NCI-H82 treated with DMSO at 0.1 percent for 48 hours (cell line): Measurements from ENCODE around the gene SCYGR2.

ENCODE experiments used
- DNase-seq: peaks from one replicate; lab custom pipeline; 2025; ENCODE audit not compliant: unreplicated experiment; lab: John Stamatoyannopoulos, UW

SCYGR2 gene

DNA sequence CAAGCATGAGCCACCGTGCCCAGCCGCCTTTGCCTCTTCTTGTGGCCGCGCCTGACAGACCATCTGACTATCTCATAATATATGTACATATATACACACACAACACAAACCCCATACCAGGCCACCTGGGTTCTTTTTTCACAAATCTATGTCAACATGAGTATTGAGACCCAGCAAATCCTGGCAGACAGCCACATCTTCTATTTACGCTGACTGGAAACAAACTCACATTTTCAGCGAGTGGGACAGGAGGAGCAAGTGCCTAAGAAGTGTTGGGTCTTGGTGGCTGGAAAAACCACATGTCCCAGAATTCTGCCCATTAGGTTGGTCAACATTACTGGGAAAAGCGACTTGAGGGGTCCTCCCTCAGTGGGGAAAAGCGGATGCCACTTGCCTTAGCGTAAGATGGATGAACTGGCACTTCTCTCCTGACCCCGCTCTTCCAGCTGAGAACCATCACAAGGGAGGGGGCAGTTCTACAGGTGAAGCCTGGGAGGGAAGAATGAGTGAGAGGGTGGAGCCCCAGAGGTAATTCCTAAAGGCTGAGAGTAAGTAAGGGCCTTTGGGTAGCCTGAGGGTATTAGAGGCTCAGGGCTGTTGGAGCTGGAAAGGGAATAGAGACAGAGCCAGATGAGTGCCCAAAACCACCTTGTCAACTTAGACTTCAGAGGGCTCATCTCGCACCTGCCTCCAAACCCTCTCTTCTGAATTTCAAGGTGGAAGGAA, 14.0 kb downstream of the SCYGR2 start:
- no peak for DNase-seq

DNA sequence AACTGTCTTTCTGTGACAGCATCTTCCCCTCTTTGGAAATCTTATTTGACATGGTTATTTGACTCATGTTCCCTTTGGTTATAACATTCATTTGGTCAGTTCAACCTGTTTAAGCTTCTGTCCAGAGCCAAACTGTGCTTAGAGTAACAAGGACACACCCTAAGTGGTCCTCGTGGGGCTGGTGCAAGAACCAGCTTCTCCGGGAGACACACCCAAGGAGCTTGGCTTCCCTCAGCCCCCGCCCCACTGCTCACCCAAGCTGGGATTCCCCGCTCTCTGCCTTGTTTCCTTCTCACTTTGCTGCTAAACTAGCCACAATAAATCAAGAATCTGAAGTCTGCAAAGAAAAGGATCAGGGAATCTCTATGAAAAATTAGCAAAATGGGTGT, 14.6 kb downstream of the SCYGR2 start:
- no peak for DNase-seq

DNA sequence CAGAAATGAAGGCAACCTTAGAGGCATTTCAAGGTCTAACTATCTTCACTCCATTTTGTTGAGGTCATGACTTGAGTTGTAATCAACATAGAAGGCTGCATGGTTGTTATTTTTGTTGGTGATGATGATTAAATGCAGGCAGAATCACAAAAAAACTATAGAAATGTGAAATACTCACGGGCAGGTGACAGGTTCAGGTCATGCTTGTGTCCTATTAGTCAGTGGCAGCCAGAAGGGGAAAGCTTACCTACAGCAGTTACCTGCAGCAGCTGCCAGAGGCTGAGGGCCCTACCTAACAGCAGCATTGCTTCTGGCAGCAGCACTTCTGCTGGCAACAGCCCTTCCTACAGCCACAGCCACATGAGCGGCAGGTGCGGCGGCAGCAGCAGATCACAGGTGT, 15.6 kb downstream of the SCYGR2 start:
- no peak for DNase-seq

DNA sequence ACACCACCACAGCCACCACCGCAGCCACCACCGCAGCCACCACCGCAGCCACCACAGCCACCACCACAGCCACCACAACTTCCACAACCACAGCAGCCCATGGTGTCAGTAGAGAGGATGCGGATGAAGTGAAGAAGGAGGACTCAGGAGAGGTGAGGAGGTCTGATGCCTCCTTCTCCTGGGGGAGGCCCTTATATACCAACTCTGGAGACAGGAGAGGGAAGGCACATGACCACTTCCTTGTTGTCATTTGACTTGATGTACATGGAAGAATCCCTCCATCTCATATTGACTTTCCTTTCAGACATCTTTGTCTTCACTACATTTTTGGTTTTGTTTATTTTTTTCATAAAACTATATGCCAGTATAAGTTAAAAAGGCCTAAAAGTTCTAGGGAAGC, 16.0 kb downstream of the SCYGR2 start, which contains the start of gene SCYGR3:
TSS of gene SCYGR3 (minus strand) at position 101 of the 400 bp plus-strand sequence. CDS start at position 101, 0 bp downstream.
- no peak for DNase-seq

DNA sequence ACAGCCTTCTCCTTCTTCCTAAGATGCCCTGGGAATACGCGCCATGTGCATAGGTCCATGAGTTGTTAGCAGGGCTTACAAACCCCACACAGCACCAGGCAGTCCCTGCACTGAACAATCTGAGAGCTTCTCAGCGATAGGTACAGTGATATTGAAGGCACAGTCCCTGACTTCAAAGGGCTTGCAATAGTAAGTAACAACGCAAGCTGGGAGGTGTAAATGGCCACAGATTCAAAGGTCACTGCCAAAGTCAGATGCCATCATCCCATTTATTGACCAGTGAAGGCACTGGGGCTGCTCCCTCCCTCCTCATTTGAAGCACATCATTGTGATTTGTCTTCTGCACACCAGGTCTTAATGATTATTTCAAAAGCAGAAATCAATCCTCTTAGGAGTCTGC, 16.5 kb downstream of the SCYGR2 start:
- no peak for DNase-seq

DNA sequence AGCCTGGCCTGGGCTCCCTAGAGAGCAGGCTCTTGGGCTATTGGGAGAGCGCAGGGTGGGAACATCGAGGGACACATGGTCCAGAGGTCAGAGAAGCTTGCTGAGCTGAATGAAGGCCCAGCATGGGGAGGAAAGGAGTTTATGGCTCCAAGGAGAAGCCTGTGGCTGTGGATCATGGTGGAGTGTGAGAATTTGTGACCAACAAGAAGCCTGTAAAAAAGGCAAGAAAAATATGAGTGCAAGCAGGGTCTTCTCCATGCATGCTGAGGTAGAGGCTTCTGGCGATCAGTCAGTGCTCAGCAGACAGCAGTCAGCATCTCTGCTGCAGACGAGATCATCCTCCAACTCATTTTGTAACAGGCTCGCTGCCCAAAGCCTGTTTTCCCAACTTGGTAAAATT, 17.2 kb downstream of the SCYGR2 start:
- DNase-seq: no peak

DNA sequence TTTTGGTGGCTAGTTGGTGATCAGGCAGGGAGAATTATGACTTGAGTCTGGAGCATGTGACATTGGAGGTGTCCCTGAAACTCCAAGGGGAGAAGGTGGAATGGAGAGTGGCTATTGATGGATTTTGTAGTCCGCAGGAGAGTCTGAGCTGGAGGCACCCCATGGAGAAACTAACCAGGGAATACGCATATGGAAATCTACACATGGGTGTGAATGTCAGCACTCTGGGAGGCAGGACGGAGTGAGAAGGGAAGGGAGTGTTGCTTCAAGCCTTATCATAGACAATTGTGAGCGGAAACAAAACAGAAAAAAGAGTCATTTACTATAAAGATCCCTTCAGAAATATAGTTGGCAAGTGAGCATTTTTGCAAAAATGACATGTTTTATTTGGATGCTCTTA, 17.9 kb downstream of the SCYGR2 start:
- no peak for DNase-seq

DNA sequence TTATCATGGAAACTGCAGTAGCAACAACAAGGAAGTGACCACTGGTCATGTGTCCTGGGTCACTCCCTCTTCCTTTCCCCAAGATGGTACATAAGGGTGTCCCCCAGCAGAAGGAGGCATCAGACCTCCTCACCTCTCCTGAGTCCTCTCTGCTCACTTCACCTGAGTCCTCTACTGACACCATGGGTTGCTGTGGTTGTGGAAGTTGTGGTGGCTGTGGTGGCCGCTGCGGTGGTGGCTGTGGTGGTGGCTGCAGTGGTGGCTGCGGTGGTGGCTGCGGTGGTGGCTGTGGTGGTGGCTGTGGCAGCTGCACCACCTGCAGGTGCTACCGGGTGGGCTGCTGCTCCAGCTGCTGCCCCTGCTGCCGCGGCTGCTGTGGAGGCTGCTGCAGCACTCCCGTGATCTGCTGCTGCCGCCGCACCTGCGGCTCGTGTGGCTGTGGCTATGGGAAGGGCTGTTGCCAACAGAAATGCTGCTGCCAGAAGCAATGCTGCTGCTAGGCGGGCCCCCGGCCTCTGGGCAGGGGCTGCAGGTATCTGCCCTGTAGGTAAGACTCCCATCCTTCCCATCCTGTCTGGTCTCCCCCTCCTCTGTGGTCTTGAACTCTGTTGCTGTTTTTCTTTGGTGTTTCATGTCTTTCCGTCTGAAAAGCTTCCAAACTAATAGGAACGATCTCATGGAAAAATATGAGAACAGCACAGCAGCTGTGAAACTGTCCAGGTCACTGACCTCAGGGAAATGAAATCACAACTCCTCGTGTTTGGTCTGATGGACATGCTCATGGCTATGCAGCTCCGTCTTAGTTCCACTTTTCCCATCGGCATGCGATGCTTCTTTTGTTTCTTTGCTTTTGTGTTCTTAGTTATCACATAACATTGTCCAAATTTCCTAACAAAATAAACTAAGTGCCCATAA, 18.9 kb downstream of the SCYGR2 start, which contains the start of gene SCYGR4:
TSS of gene SCYGR4 (plus strand) at position 183 of the 915 bp plus-strand sequence. CDS start at position 183, 0 bp downstream.
- DNase-seq: no peak

DNA sequence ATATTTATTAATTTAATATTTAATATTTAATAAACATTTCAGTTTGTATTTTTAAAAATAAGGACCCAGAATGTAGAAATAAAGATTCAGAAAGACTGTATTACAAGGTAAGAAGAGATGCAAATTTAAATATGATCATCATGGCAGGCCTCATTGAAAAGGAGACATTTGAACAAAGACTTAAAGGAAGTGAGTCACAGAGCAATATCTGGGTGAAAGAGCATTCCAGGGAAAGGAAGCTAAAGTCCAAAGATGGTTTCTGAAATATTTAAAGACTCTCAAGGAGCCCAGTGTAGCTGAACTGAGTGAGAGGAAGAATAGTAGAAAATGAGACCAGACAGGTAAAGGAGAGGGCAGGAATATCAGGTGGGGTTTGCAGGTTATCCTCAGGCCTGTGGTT, 24.5 kb downstream of the SCYGR2 start:
- no peak for DNase-seq

DNA sequence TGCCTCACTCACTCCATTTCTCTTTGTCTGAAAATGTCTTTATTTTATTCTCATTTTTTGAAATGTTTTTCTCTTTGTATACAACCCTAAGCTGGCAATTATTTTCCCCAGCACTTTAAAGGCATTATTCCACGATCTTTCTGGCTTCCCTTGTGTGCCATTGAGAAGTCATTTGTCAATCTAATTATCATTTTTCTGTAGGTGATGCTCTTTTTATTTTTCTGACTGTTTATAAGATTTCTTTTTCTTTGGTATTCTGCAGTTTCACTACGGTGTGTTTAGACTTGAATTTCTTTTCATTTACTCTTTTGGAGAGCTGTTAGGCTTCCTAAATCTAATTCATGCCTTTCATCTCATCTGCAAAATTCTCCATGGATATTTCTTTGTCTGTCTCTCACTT, 26.7 kb downstream of the SCYGR2 start:
- DNase-seq: no peak

DNA sequence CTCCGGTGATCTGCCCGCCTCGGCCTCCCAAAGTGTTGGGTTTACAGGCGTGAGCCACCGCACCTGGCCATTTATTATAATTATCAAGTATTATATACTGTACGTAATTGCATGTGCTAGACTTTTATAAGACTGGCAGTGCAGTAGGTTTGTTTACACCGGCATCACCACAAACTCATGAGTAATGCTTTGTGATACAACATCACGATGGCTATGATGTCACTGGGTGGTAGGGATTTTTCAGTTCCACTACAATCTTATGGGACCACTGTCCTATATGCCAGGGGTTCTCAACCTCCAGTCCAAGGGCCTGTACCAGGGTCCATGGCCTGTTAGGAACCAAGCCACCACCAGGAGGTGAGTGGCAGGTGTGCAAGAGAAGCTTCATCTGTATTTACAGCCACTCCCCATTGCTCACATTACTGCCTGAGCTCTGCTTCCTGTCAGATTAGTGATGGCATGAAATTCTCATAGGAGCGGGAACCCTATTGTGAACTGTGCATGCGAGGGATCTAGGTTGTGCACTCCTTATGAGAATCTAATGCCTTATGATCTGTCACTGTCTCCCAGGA, 28.0 kb downstream of the SCYGR2 start:
- no peak for DNase-seq

DNA sequence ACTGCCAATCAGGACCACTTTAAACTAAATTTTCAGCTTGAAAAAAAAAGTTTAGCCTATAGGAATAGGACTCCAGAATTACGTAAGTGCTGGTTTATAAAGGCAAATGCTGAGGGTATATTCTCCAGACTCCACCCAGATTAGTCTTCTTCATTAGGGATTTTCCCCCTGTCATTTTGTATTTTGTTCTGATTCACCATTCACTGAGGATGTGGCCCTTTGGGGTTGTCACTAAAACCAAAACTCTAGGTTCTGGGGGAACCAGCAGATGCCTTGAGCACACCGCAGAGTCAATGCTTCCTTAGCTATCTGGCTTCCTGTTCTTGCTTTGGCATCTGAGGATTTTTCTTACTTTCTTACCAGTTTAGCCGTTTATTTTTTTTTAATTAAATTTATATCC, 29.1 kb downstream of the SCYGR2 start:
- DNase-seq: no peak

DNA sequence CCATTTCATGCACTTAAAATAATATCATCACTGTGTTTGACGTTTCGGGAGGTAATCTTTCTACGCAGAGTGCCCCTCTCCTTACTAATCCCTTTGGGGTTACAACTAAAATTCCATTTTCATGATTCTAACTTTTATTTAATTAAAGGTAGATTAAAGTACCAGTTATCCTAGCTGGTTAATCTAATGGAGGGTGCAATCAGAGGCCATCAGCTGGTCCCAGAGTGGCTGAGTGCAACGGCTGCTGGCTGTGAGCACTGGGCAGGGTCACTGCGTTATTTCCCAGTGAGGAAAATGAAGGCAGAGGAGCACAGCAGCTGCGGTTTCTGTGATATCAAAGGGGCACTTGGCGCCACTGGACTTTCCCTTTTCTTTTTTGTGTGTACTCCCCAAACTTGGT, 30.7 kb downstream of the SCYGR2 start:
- DNase-seq: no peak

DNA sequence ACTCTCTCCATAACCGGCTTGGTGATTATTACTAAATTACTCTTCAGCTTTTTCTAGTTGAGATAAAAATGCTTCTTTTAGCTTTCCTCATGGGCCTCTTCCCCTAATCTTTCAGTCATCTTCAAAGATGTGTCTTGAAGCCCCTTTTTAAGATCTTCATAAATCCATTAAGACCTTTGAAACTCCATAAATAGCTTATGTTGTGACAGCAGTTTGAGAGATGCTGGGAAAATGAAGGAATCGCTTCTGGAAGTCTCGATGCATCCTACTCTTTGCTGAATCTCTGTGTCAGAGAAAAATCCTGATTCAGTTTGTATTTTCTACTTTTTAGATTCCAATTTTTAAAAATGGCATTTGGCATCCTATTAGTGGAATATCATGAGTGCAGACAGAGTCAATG, 31.6 kb downstream of the SCYGR2 start:
- no peak for DNase-seq

DNA sequence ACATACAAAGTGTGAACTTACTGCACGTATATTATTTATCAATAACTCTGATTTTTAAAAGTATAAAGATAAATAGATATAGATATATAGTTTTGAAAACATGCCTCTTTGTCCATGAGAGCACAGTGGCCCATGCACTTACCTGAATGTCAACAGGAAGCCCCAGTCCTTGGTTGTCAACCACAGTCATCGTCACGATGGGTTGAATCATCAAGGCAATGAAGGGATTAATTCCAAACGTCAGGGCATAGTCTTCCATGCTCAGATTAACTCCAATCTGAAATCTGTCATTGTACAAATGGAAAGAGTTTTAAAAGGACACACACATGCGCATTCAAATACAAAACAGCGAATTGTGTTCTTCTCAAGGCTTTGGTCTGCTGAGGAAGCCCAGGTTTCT, 34.1 kb downstream of the SCYGR2 start:
- no peak for DNase-seq

DNA sequence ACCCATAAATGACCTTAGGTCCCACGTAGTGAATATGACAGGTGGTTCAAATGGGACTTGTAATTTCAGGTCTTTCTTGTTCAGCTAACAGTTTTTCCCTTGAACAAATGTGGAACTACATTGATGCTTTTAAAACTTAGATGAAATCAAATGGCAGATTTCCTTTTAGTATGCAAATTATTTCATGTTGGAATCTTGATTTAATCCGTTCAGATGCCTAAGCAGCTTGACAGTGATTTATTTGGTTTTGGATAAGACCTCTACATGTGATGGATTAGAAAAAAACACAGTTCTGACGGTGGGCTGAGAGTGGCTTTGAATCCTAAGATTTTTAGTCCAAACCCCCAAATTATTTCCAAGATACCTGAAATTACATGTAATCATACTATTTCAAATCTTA, 35.5 kb downstream of the SCYGR2 start:
- no peak for DNase-seq

DNA sequence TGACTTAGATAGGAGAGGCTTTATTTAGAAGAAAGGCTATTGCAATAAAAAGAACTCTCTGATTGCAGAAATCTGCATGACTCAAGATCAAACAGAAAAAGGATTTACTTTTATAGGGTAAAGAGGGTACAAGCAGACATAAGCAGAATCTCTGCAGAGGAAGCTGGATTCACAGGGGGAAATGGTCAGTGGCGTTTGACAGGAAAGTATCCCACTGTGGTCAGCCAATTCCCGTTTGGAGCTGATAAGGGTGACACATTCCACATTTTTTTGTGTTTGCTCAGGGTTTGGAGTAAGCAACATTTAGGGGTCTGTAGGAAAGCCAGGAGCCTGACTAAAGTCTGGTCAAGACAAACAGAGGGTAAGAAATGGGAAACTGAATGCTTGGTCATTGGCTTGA, 44.0 kb downstream of the SCYGR2 start:
- DNase-seq: no peak

DNA sequence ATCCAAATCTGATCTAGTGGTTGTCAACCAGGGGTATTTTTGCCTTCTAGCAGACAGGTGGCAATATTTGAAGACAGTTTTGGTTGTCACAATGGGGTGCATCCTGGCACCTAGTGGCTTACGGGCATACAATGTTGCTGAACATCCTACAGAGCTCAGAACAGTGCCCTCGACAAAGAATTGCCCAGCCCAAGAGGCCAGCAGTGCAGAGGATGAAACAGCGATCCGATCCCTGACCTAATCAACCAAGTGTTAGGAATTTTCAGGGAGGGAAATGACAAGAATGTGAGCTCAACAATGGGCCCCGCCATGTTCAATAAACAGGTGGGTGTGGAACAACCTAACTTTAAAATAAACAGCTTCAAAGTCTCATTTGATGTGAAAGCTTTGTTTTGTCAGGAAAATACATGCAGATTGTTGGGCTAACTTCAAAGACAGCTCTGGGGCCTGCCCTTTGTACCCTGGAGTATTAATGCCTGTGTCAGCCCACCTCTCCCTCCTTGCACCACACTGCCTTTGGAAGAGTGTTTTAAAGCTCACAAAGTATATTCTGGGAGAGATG, 45.4 kb downstream of the SCYGR2 start:
- DNase-seq: no peak
